ENCODE data around the gene SKIC2. TPM values are rescaled to one million over a fixed set of nuclear protein-coding genes. Genes with fewer than 3 reads are reported as not detected.

Gene SKIC2
- total RNA-seq, 1 donor from 2014 or later = 31.5 TPM

Small RNA genes lying within 50 kb of the gene (microRNA-seq; reads per million reads assigned to microRNA genes)
- not detected for gene MIR1236 (ENCODE audit: borderline number of aligned reads)

Other genes with a start within 250 kb of the SKIC2 start
- gene LY6G6D, start 243.8 kb upstream of the SKIC2 start, total RNA-seq = not detected
- not detected for gene LY6G6C, start 237.4 kb upstream of the SKIC2 start, total RNA-seq
- gene MPIG6B, start 235.8 kb upstream of the SKIC2 start, total RNA-seq = 0.52 TPM
- 27.6 TPM for gene DDAH2, start 229.9 kb upstream of the SKIC2 start, total RNA-seq
- 77.4 TPM for gene CLIC1, start 222.6 kb upstream of the SKIC2 start, total RNA-seq
- 1.3 TPM for gene MSH5, start 219.2 kb upstream of the SKIC2 start, total RNA-seq
- 0.47 TPM for gene SAPCD1, start 196.5 kb upstream of the SKIC2 start, total RNA-seq
- 12.8 TPM for gene VWA7, start 181.8 kb upstream of the SKIC2 start, total RNA-seq
- gene VARS1, start 163.4 kb upstream of the SKIC2 start, total RNA-seq = 22.5 TPM
- 20.1 TPM for gene LSM2, start 152.2 kb upstream of the SKIC2 start, total RNA-seq
- 2.0 TPM for gene HSPA1L, start 143.9 kb upstream of the SKIC2 start, total RNA-seq
- 341 TPM for gene HSPA1A, start 143.6 kb upstream of the SKIC2 start, total RNA-seq
- gene HSPA1B, start 131.4 kb upstream of the SKIC2 start, total RNA-seq = 233 TPM
- 24.9 TPM for gene NEU1, start 96.4 kb upstream of the SKIC2 start, total RNA-seq
- gene SLC44A4, start 80.2 kb upstream of the SKIC2 start, total RNA-seq = not detected
- 17.1 TPM for gene EHMT2, start 61.5 kb upstream of the SKIC2 start, total RNA-seq
- gene ZBTB12, start 57.1 kb upstream of the SKIC2 start, total RNA-seq = 3.3 TPM
- gene C2, start 31.5 kb upstream of the SKIC2 start, total RNA-seq = 5.8 TPM
- gene CFB, start 13.1 kb upstream of the SKIC2 start, total RNA-seq = 39.6 TPM
- gene NELFE, start 204 bp upstream of the SKIC2 start, total RNA-seq = 42.0 TPM
- gene DXO, start 13.0 kb downstream of the SKIC2 start, total RNA-seq = 11.5 TPM
- 96.3 TPM for gene C4A, start 22.9 kb downstream of the SKIC2 start, total RNA-seq
- gene C4B, start 55.6 kb downstream of the SKIC2 start, total RNA-seq = 84.0 TPM
- gene CYP21A2, start 79.2 kb downstream of the SKIC2 start, total RNA-seq = 0.52 TPM
- 64.1 TPM for gene TNXB, start 150.2 kb downstream of the SKIC2 start, total RNA-seq
- gene ATF6B, start 169.1 kb downstream of the SKIC2 start, total RNA-seq = 26.8 TPM
- gene FKBPL, start 171.1 kb downstream of the SKIC2 start, total RNA-seq = 2.6 TPM
- gene PRRT1, start 192.8 kb downstream of the SKIC2 start, total RNA-seq = 0.27 TPM
- gene PPT2, start 195.0 kb downstream of the SKIC2 start, total RNA-seq = 22.6 TPM
- gene EGFL8, start 205.4 kb downstream of the SKIC2 start, total RNA-seq = 7.7 TPM
- gene AGPAT1, start 216.9 kb downstream of the SKIC2 start, total RNA-seq = 49.7 TPM
- gene RNF5, start 219.2 kb downstream of the SKIC2 start, total RNA-seq = 94.1 TPM
- gene AGER, start 225.1 kb downstream of the SKIC2 start, total RNA-seq = 3.0 TPM
- gene PBX2, start 231.0 kb downstream of the SKIC2 start, total RNA-seq = 46.5 TPM
- 5.9 TPM for gene GPSM3, start 233.5 kb downstream of the SKIC2 start, total RNA-seq